Cardiac muscle cell (in vitro differentiated cells and primary cell): ENCODE results near the gene XKR7. TPM values are rescaled to one million over a fixed set of nuclear protein-coding genes. Genes with fewer than 3 reads are reported as not detected.
A peak's percentile ranks its signal among the peaks of the same experiment; 100 is the strongest.

Experiments used
- DNase-seq, 2 donors: peaks; one replicate each; pipeline versions ENCODE4 v3.0.0 to v3.0.0-alpha.2; 2010 to 2017; ENCODE audit warnings: low read depth in 1 of 2, low spot score in 1 of 2
- H3K27ac ChIP-seq: fragments of 200-600 bp; sonication (generic); 2 replicates; pipeline ENCODE4 v1.5.1; 2016
- H3K27me3 ChIP-seq: fragments of 200-600 bp; sonication (generic); 2 replicates; pipeline ENCODE4 v1.6.0; 2016; ENCODE audit warnings: control low read depth
- H3K36me3 ChIP-seq: fragments of 200-600 bp; sonication (generic); 2 replicates; pipeline ENCODE4 v1.5.1; 2016; ENCODE audit warnings: control low read depth
- H3K4me1 ChIP-seq: fragments of 200-600 bp; sonication (generic); 2 replicates; pipeline ENCODE4 v1.8.1; 2017; ENCODE audit warnings: low read depth, mild to moderate bottlenecking, mixed run types
- H3K4me3 ChIP-seq: fragments of 200-600 bp; sonication (generic); 2 replicates; pipeline ENCODE4 v1.5.1; 2016; ENCODE audit warnings: mild to moderate bottlenecking
- H3K9me3 ChIP-seq: fragments of 200-600 bp; sonication (generic); 2 replicates; pipeline ENCODE4 v1.5.1; 2017; ENCODE audit warnings: low read depth, mild to moderate bottlenecking, control low read depth
- CTCF ChIP-seq: IDR thresholded peaks from 2 replicates; pipeline ENCODE4 v1.5.1; 2012; ENCODE audit warnings: low read depth, mild to moderate bottlenecking, low read length
- polyA plus RNA-seq: library from polyadenylated mRNA; unstranded; fragments of >200 nt; fragmentation: Nextera tagmentation; extraction: Ambion mirVana; gene quantifications from 2 replicates; pipeline ENCODE4 v1.2.1, GENCODE V29; 2016
- total RNA-seq: library from RNA; depleted of rRNA; stranded (reverse); fragments of >200 nt; gene quantifications from 2 replicates; pipeline ENCODE4 v1.2.3, GENCODE V29; 2016

The XKR7 gene
- total and polyA plus RNA-seq, 2 experiments from 2014 or later: 0.03 TPM; not detected in 1

DNA sequence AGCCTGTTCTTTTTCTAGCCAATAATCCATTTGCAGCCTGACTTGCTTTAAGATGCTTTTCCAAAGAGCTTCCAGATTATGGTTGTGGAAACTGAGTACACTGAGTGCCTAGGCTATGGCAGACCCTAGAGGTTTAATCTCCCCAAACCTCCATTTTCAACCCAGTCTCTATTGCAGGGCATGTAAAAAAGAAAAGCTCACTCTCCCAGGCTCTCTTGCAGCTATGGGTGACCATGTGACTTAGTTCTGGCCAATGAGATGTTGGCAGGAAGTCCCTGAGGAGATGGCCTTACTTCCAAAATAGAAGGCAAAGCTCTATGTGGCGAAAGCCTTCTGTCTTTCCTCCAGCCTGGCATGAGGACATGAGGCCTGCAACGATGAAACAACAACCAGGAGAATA, 19.9 kb upstream of the XKR7 start:
- no peak for DNase-seq
- H3K9me3 ChIP-seq: no peaks in the 10 kb centered on the region
- H3K4me3 ChIP-seq: no peak overlapping the region
- H3K4me1 ChIP-seq: peaks cover 7% of the 10 kb centered on the region
- H3K36me3 ChIP-seq: peaks cover 33% of the 10 kb centered on the region
- no peaks in the 10 kb centered on the region for H3K27me3 ChIP-seq
- H3K27ac ChIP-seq: no peak overlapping the region
- no peak for TF ChIP-seq CTCF

DNA sequence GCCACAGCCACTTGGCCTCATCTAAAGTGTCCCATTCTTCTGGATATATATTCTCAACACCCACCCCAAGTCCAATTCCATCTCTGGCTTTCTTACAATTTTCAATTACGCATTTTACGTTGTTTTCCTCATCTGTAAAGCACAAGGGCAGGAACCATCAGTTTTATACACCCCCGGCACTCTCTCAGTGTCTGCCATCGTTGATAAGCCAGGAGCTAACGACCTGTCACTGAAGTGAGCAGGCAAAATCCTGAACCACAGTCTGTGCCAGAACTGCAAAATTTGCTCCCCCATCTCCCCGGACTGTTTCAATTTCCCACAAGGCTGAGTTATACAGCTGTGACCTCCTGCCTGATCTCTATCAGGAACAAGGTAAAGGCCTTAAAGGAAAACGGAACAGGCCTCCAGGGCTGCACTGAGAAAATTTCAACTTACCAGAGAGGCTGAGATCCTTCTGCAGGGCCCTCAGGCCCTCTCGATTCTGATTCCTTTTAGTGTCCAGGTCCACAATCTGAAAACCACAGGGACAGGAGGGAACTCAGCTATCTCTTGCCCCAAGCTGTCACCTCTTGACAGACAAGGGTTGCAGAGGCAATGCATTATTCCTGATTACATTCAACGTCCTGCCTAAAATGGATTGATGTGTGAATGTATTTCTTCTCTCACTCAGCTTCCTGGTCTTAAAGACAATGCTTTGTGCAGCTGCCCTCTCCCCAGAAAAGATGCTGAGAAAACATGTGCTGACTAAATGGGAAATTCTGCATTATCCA, 17.9 kb upstream of the XKR7 start:
- H3K4me1 ChIP-seq: peaks cover 7% of the 10 kb centered on the region
- H3K9me3 ChIP-seq: no peaks in the 10 kb centered on the region
- no peak overlapping the region for H3K4me3 ChIP-seq
- H3K27me3 ChIP-seq: no peaks in the 10 kb centered on the region
- no peak for TF ChIP-seq CTCF
- H3K36me3 ChIP-seq: peaks cover 30% of the 10 kb centered on the region
- no peak overlapping the region for H3K27ac ChIP-seq
- no peak for DNase-seq

DNA sequence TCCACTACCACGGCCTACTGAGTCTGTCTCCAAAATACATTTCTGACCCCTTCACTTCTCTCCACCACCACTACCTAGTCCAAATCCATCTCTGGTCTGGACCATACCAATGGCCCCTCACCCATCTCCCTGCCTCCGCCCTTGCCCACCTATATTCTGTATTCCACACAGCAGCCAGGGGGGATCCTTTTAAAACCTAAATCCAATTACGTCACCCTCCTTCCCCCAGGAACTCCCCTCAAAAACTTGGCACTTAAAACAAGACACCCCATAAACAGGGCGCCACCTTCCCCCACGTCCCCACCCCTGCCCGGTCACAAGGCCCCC, 16.8 kb upstream of the XKR7 start:
- Histone ChIP-seq H3K4me1 (peaks cover 7% of the 10 kb centered on the region), H3K27ac (peak overlapping the region; percentile 92), H3K36me3 (peaks cover 21% of the 10 kb centered on the region), H3K27me3 (no peaks in the 10 kb centered on the region), H3K9me3 (no peaks in the 10 kb centered on the region), H3K4me3 (peak overlapping the region; percentile 73)
- no peak for DNase-seq
- no peak for TF ChIP-seq CTCF

GRCh38 chr20:31951530-31952453, 16.2 kb upstream of the XKR7 start, which contains the start of gene PDRG1:
Gene PDRG1 (minus strand): TSS chr20:31952046. CDS start chr20:31951961, 85 bp downstream.
- TF ChIP-seq CTCF: peak; percentile 91
- H3K27ac ChIP-seq: peak within 1 kb of the TSS; percentile 92
- H3K9me3 ChIP-seq: no peaks in the 10 kb centered on the region
- H3K4me1 ChIP-seq: peaks cover 7% of the 10 kb centered on the region
- peaks cover 16% of the 10 kb centered on the region for H3K36me3 ChIP-seq
- H3K27me3 ChIP-seq: no peaks in the 10 kb centered on the region
- H3K4me3 ChIP-seq: peak within 1 kb of the TSS; percentile 73
- peak; percentile 97 to 99 for DNase-seq

GRCh38 chr20:31953556-31954148, 14.3 kb upstream of the XKR7 start:
- H3K27ac ChIP-seq: no peak overlapping the region
- H3K27me3 ChIP-seq: no peaks in the 10 kb centered on the region
- no peak for DNase-seq
- H3K9me3 ChIP-seq: no peaks in the 10 kb centered on the region
- no peak for TF ChIP-seq CTCF
- no peak overlapping the region for H3K4me3 ChIP-seq
- H3K4me1 ChIP-seq: peaks cover 7% of the 10 kb centered on the region
- no peaks in the 10 kb centered on the region for H3K36me3 ChIP-seq
